Keratinocyte (primary cell): ENCODE data around the gene CTPS2. TPM values are rescaled to one million over a fixed set of nuclear protein-coding genes. Genes with fewer than 3 reads are reported as not detected.

ENCODE experiments used
- DNase-seq: peaks from one replicate; pipeline ENCODE4 v3.0.0-alpha.2; 2011; ENCODE audit warnings: low read depth, missing footprints, low spot score
- FAIRE-seq: peaks from 2 replicates; lab custom pipeline; 2011; peaks lifted over from hg19 to GRCh38; lab: Jason Lieb, UNC
- H2AFZ ChIP-seq: 2 replicates; pipeline ENCODE4 v1.6.0; 2012; ENCODE audit warnings: low read length, control low read depth, inconsistent platforms; ENCODE audit not compliant: control insufficient read depth
- H3K27ac ChIP-seq: 2 replicates; pipeline ENCODE4 v1.5.1; 2011; ENCODE audit warnings: low read length; ENCODE audit not compliant: control insufficient read depth, insufficient read depth
- H3K27me3 ChIP-seq: 3 replicates; pipeline ENCODE4 v1.6.0; 2011; ENCODE audit warnings: low read length; ENCODE audit not compliant: control insufficient read depth, insufficient read depth; ENCODE audit errors: extremely low read depth
- H3K36me3 ChIP-seq, 2 experiments: 2 replicates in 1 of 2; 3 replicates in 1 of 2; pipeline ENCODE4 v1.5.1; 2011; ENCODE audit warnings: low read length in 2 of 2, mild to moderate bottlenecking in 1 of 2; ENCODE audit not compliant: control insufficient read depth in 2 of 2, insufficient read depth in 2 of 2; ENCODE audit errors: extremely low read depth in 1 of 2
- H3K4me1 ChIP-seq: 3 replicates; pipeline ENCODE4 v1.5.1; 2011; ENCODE audit warnings: low read length; ENCODE audit not compliant: control insufficient read depth, insufficient read depth; ENCODE audit errors: extremely low read depth
- H3K4me2 ChIP-seq: 3 replicates; pipeline ENCODE4 v1.6.0; 2011; ENCODE audit warnings: low read depth, low read length; ENCODE audit not compliant: control insufficient read depth, insufficient read depth; ENCODE audit errors: extremely low read depth
- H3K4me3 ChIP-seq, 3 experiments: fragments of 200-600 bp in 1 of 3; sonication (generic) in 1 of 3; 2 replicates in 2 of 3; 3 replicates in 1 of 3; pipeline ENCODE4 v1.5.1; 2011 to 2016; ENCODE audit warnings: low read length in 3 of 3, mild to moderate bottlenecking in 3 of 3, control low read depth in 2 of 3, inconsistent platforms in 1 of 3, low read depth in 1 of 3, mixed read lengths in 1 of 3, mixed run types in 1 of 3, moderate library complexity in 1 of 3; ENCODE audit not compliant: control insufficient read depth in 2 of 3, insufficient read depth in 2 of 3; ENCODE audit errors: extremely low read depth in 1 of 3
- H3K79me2 ChIP-seq: 2 replicates; pipeline ENCODE4 v1.6.0; 2012; ENCODE audit warnings: low read length; ENCODE audit not compliant: control insufficient read depth, insufficient read depth
- H3K9ac ChIP-seq: 3 replicates; pipeline ENCODE4 v1.6.0; 2011; ENCODE audit warnings: low read length; ENCODE audit not compliant: control insufficient read depth, insufficient read depth; ENCODE audit errors: extremely low read depth
- H3K9me1 ChIP-seq: 3 replicates; pipeline ENCODE4 v1.6.0; 2011; ENCODE audit warnings: low read length; ENCODE audit not compliant: control insufficient read depth, insufficient read depth; ENCODE audit errors: extremely low read depth
- H3K9me3 ChIP-seq: 2 replicates; pipeline ENCODE4 v1.5.1; 2012; ENCODE audit warnings: low read depth, low read length; ENCODE audit not compliant: control insufficient read depth
- H4K20me1 ChIP-seq: 3 replicates; pipeline ENCODE4 v1.6.0; 2011; ENCODE audit warnings: low read length; ENCODE audit not compliant: control insufficient read depth, insufficient read depth; ENCODE audit errors: extremely low read depth
- EZH2 ChIP-seq: IDR thresholded peaks from one replicate; pipeline ENCODE4 v1.6.1; 2012; ENCODE audit warnings: inconsistent platforms, mild to moderate bottlenecking, low read length, moderate library complexity
- dilution Hi-C: fragments of 300-500 bp; cut with MboI; formaldehyde crosslinking; loops from one replicate; pipeline ENCODE4 v1.7.0; 2020; ENCODE audit warnings: low sequenced_read_pairs; ENCODE audit not compliant: extremely low pct_ligation_motif_present
- polyA plus RNA-seq, 5 experiments: library from polyadenylated mRNA; depleted of rRNA in 3 of 5; stranded (reverse) in 3 of 5; stranded (forward) in 1 of 5; unstranded in 1 of 5; fragments of >200 nt; gene quantifications; 1 replicate in 1 of 5; 2 replicates in 3 of 5; 3 replicates in 1 of 5; pipeline versions ENCODE4 v1.2.1 to v1.2.3, GENCODE V29; 2011 to 2012; ENCODE audit warnings: missing spikeins in 2 of 5, low read depth in 1 of 5, low replicate concordance in 1 of 5
- TF ChIP-seq, protein P1 (sequence below), 3 experiments: IDR thresholded peaks in 1 of 3; conservative IDR thresholded peaks in 1 of 3; optimal IDR thresholded peaks in 1 of 3; 2 replicates in 2 of 3; 3 replicates in 1 of 3; pipeline versions ENCODE3 to v1.5.1; 2011; ENCODE audit warnings: low read length in 3 of 3, mild to moderate bottlenecking in 3 of 3, moderate library complexity in 2 of 3, control low read depth in 1 of 3, inconsistent platforms in 1 of 3; ENCODE audit not compliant: insufficient read depth in 2 of 3; ENCODE audit errors: extremely low read depth in 1 of 3

Gene CTPS2
- polyA plus RNA-seq, 1 donor (not counting 4 experiments of a cell fraction or from before 2014, with no cell fraction given), result 12.3 TPM

DNA sequence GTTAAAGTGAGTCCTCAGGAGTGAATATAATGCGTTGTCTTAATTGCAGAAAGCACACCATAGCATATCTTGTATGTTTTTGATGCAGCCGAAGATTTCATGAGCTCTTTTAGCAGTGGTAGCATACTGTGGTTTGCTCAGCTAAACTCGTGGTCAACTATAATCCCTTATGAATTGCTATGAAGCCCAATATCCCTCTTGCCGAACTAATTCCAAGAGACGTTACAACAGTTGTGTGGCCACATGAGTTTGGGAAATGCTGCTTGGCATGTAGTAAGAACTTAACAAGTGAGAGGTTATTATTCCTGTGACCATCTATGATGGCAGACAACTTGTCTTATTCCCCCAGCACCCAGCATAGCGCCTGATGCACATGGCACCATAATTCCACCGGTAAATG lies 37.7 kb upstream of the CTPS2 start:
- Histone ChIP-seq H2AFZ (no peak overlapping the region), H3K9ac (no peak overlapping the region), H4K20me1 (no peaks in the 10 kb centered on the region), H3K4me2 (no peak overlapping the region), H3K4me3 (no peak overlapping the region), H3K4me1 (no peaks in the 10 kb centered on the region), H3K9me1 (no peaks in the 10 kb centered on the region), H3K27ac (no peak overlapping the region), H3K79me2 (no peaks in the 10 kb centered on the region), H3K9me3 (no peaks in the 10 kb centered on the region), H3K36me3 (peaks cover 17 to 23% of the 10 kb centered on the region in 2 experiments), H3K27me3 (no peaks in the 10 kb centered on the region)
- FAIRE-seq (no peak), DNase-seq (no peak)
- TF ChIP-seq EZH2, result no peak
- TF ChIP-seq, protein P1, sequence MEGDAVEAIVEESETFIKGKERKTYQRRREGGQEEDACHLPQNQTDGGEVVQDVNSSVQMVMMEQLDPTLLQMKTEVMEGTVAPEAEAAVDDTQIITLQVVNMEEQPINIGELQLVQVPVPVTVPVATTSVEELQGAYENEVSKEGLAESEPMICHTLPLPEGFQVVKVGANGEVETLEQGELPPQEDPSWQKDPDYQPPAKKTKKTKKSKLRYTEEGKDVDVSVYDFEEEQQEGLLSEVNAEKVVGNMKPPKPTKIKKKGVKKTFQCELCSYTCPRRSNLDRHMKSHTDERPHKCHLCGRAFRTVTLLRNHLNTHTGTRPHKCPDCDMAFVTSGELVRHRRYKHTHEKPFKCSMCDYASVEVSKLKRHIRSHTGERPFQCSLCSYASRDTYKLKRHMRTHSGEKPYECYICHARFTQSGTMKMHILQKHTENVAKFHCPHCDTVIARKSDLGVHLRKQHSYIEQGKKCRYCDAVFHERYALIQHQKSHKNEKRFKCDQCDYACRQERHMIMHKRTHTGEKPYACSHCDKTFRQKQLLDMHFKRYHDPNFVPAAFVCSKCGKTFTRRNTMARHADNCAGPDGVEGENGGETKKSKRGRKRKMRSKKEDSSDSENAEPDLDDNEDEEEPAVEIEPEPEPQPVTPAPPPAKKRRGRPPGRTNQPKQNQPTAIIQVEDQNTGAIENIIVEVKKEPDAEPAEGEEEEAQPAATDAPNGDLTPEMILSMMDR (optimal IDR thresholded peaks at IDR 0.05 in 1 of 3, IDR thresholded peaks at IDR 0.05 in 1 of 3, conservative IDR thresholded peaks at IDR 0.05 in 1 of 3; ENCODE audit: extremely low read depth in 1 of 3, insufficient read depth in 2 of 3, low read length in 3 of 3), result no peak
- dilution Hi-C loops, result no loop called here

GRCh38 chrX:16748425-16748824 lies 36.0 kb upstream of the CTPS2 start:
- H3K36me3 ChIP-seq, result peaks cover 22 to 27% of the 10 kb centered on the region in 2 experiments

More at GRCh38 chrX:16748425-16748824, 36.0 kb upstream of the CTPS2 start:
- H3K4me2 ChIP-seq, result no peak overlapping the region
- H4K20me1 ChIP-seq, result no peaks in the 10 kb centered on the region
- H3K9me1 ChIP-seq, result no peaks in the 10 kb centered on the region
- no peak overlapping the region for H3K9ac ChIP-seq
- TF ChIP-seq, protein P1 (optimal IDR thresholded peaks at IDR 0.05 in 1 of 3, IDR thresholded peaks at IDR 0.05 in 1 of 3, conservative IDR thresholded peaks at IDR 0.05 in 1 of 3; ENCODE audit: extremely low read depth in 1 of 3, insufficient read depth in 2 of 3, low read length in 3 of 3), result no peak
- no peak for TF ChIP-seq EZH2
- no peaks in the 10 kb centered on the region for H3K79me2 ChIP-seq
- H2AFZ ChIP-seq, result no peak overlapping the region
- no peak overlapping the region for H3K27ac ChIP-seq
- FAIRE-seq (no peak), DNase-seq (no peak)
- H3K27me3 ChIP-seq, result no peaks in the 10 kb centered on the region
- peaks cover 11% of the 10 kb centered on the region for H3K4me1 ChIP-seq
- dilution Hi-C loops, result no loop called here
- H3K9me3 ChIP-seq, result no peaks in the 10 kb centered on the region
- no peak overlapping the region for H3K4me3 ChIP-seq
